Thyroid gland (tissue), 4 donors: ENCODE measurements around the gene SMPDL3B. TPM values are rescaled to one million over a fixed set of nuclear protein-coding genes. Genes with fewer than 3 reads are reported as not detected.
"Not testable (repeated sequence)": the region's sequence is repeated elsewhere in the genome, so short reads cannot be mapped to it uniquely, and the experiment has no call there.

ENCODE experiments used
- DNase-seq, 2 donors: peaks; one replicate each; pipeline ENCODE4 v3.0.0-alpha.2; 2019
- H3K27ac ChIP-seq, 3 donors: fragments of 200-600 bp; sonication (generic); 1 replicate in 2 of 3; 2 replicates in 1 of 3; pipeline ENCODE4 v1.5.1; 2016 to 2019; ENCODE audit warnings: mild to moderate bottlenecking in 1 of 3, moderate library complexity in 1 of 3
- H3K27me3 ChIP-seq: fragments of 200-600 bp; sonication (generic); one replicate; pipeline ENCODE4 v1.5.1; 2019
- H3K36me3 ChIP-seq, 2 donors: fragments of 200-600 bp; sonication (generic); one replicate each; pipeline ENCODE4 v1.5.1; 2016 to 2019
- H3K4me1 ChIP-seq, 2 donors: fragments of 200-600 bp; sonication (generic); one replicate each; pipeline ENCODE4 v1.5.1; 2017 to 2019
- H3K4me3 ChIP-seq, 3 donors: fragments of 200-600 bp; sonication (generic); replicated peaks in 1 of 3; 1 replicate in 2 of 3; 2 replicates in 1 of 3; pipeline ENCODE4 v1.5.1; 2016; ENCODE audit warnings: mild to moderate bottlenecking in 1 of 3
- H3K9me3 ChIP-seq: fragments of 200-600 bp; sonication (generic); one replicate; pipeline ENCODE4 v1.5.1; 2017
- POLR2A ChIP-seq, 2 donors: fragments of 450-650 bp; IDR thresholded peaks; one replicate each; pipeline ENCODE4 v1.6.1; 2017; ENCODE audit warnings: antibody characterized with exemption in 2 of 2, mild to moderate bottlenecking in 2 of 2, moderate library complexity in 1 of 2
- WGBS, 2 donors: methylation state at CpG; one replicate each; pipeline ENCODE4 v1.1.5; 2017; 5-methylcytosine and 5-hydroxymethylcytosine counted together
- intact Hi-C: fragments of 100-400 bp; cut with DNase I; formaldehyde crosslinking; loops from one replicate; pipeline ENCODE4 v1.15.1; 2023
- total RNA-seq, 4 donors: library from RNA; depleted of rRNA; stranded (reverse); fragments of >200 nt; gene quantifications; one replicate each; pipeline ENCODE4 v1.2.3, GENCODE V29; 2016
- TF ChIP-seq, protein P1 (sequence below), 6 experiments: fragments of 200-600 bp in 3 of 6; fragments of 450-650 bp in 3 of 6; sonication (generic) in 3 of 6; IDR thresholded peaks; one replicate each; pipeline ENCODE4 v1.5.1; 2016 to 2019; ENCODE audit warnings: antibody characterized with exemption in 6 of 6, mild to moderate bottlenecking in 2 of 6, inconsistent platforms in 1 of 6, moderate library complexity in 1 of 6

SMPDL3B gene
- total RNA-seq, 4 donors from 2014 or later = 22.3 to 37.8 (median 26.9) TPM

DNA sequence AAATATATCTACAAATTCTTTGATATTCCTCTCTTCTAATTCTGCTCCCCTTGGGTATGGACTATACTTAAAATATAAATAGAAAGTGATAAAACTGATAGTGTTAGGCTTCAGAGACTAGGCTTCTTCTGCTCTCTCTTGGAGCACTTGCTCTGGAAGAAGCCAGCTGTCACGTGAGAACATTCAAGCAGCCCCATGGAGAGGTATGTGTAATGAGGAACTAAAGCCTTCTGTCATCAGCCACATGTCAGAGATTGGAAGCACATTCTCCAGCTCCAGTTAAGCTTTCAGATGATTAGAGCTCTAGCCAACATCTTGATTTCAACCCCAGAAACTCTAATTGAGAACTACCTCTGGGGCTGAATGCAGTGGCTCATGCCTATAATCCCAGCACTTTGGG is 59.3 kb downstream of the SMPDL3B start:
- Histone ChIP-seq H3K4me3 (no peak overlapping the region), H3K36me3 (peaks cover 41% of the 10 kb centered on the region in 2 donors), H3K27ac (no peak overlapping the region), H3K27me3 (no peaks in the 10 kb centered on the region), H3K9me3 (no peaks in the 10 kb centered on the region), H3K4me1 (no peaks in the 10 kb centered on the region)
- DNase-seq = no peak
- TF ChIP-seq POLR2A (IDR thresholded peaks at IDR 0.05) = no peak
- TF ChIP-seq, protein P1, sequence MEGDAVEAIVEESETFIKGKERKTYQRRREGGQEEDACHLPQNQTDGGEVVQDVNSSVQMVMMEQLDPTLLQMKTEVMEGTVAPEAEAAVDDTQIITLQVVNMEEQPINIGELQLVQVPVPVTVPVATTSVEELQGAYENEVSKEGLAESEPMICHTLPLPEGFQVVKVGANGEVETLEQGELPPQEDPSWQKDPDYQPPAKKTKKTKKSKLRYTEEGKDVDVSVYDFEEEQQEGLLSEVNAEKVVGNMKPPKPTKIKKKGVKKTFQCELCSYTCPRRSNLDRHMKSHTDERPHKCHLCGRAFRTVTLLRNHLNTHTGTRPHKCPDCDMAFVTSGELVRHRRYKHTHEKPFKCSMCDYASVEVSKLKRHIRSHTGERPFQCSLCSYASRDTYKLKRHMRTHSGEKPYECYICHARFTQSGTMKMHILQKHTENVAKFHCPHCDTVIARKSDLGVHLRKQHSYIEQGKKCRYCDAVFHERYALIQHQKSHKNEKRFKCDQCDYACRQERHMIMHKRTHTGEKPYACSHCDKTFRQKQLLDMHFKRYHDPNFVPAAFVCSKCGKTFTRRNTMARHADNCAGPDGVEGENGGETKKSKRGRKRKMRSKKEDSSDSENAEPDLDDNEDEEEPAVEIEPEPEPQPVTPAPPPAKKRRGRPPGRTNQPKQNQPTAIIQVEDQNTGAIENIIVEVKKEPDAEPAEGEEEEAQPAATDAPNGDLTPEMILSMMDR (IDR thresholded peaks at IDR 0.05) = no peak
- WGBS, 2 donors = 80 to 92% methylated on average over 1 of the region's 1 CpG
- intact Hi-C loops = no loop called here

DNA sequence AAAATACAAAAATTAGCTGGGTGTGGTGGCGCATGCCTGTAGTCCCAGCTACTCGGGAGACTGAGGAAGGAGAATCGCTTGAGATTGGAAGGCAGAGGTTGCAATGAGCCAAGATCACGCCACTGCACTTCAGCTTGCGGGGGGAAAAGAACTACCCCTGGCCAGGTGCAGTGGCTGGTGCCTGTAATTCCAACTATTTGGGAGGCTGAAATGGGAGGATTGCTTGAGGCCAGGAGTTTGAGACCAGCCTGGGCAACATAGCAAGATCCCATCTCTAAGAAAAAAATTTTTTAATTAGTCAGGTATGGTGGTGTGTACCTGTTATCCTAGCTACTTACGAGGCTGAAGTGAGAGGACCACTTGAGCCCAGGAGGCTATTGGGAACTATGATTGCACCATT is 59.7 kb downstream of the SMPDL3B start:
- DNase-seq, intact Hi-C loops, H3K4me3 ChIP-seq, H3K4me1 ChIP-seq, H3K27ac ChIP-seq, H3K27me3 ChIP-seq, H3K9me3 ChIP-seq: not testable (repeated sequence)
- peaks cover 39 to 41% of the 10 kb centered on the region in 2 donors for H3K36me3 ChIP-seq
- WGBS, 2 donors = 95 to 96% methylated on average over 6 of the region's 6 CpGs

GRCh38 chr1:27999055-27999454 is 64.3 kb downstream of the SMPDL3B start:
- Histone ChIP-seq H3K27ac (no peak overlapping the region), H3K9me3 (no peaks in the 10 kb centered on the region), H3K27me3 (no peaks in the 10 kb centered on the region), H3K4me3 (no peak overlapping the region), H3K4me1 (no peaks in the 10 kb centered on the region), H3K36me3 (peaks cover 44 to 45% of the 10 kb centered on the region in 2 donors)
- intact Hi-C loops = no loop called here
- WGBS, 2 donors = 94 to 100% methylated on average over 1 of the region's 1 CpG
- no peak for DNase-seq
- TF ChIP-seq POLR2A (IDR thresholded peaks at IDR 0.05) = no peak
- TF ChIP-seq, protein P1 (IDR thresholded peaks at IDR 0.05) = no peak

DNA sequence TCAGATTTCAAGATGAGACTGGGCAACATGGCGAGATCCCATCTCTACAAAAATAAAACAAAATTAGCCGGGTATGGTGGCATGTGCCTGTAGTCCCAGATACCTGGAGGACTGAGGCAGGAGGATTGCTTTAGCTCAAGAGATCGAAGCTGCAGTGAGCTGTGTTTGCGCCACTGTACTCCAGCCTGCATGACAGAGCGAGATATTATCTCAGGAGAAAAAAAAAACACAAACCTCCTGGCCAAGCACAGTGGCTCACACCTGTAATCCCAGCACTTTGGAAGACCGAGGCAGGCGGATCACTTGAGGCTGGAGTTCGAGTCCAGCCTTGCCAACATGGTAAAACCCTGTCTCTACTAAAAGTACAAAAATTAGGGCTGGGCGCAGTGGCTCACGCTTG is 67.8 kb downstream of the SMPDL3B start:
- H3K27ac ChIP-seq = no peak overlapping the region
- WGBS, 2 donors = 97% methylated on average over 10 of the region's 10 CpGs
- no peaks in the 10 kb centered on the region for H3K9me3 ChIP-seq
- H3K27me3 ChIP-seq = no peaks in the 10 kb centered on the region
- H3K4me3 ChIP-seq = no peak overlapping the region
- intact Hi-C loops = no loop called here
- H3K4me1 ChIP-seq = no peaks in the 10 kb centered on the region
- DNase-seq = no peak
- peaks cover 32 to 38% of the 10 kb centered on the region in 2 donors for H3K36me3 ChIP-seq
- TF ChIP-seq, protein P1 (IDR thresholded peaks at IDR 0.05) = no peak
- no peak for TF ChIP-seq POLR2A (IDR thresholded peaks at IDR 0.05)

GRCh38 chr1:28003117-28003516 is 68.3 kb downstream of the SMPDL3B start:
- H3K4me3 ChIP-seq, H3K27ac ChIP-seq, H3K27me3 ChIP-seq, H3K4me1 ChIP-seq, DNase-seq, H3K9me3 ChIP-seq, intact Hi-C loops: not testable (repeated sequence)
- H3K36me3 ChIP-seq = peaks cover 27 to 33% of the 10 kb centered on the region in 2 donors
- WGBS, 2 donors = 98 to 100% methylated on average over 8 of the region's 8 CpGs

Other genes starting within 250 kb of the SMPDL3B start
- gene FAM76A, start 209.0 kb upstream of the SMPDL3B start, total RNA-seq = 10 to 100 TPM; 23.7 to 32.6 (median 30.7) TPM
- 100 to 1,000 TPM; 169 to 265 (median 221) TPM for gene STX12, start 161.8 kb upstream of the SMPDL3B start, total RNA-seq
- 10 to 100 TPM; 29.2 to 34.8 (median 33.1) TPM for gene PPP1R8, start 104.2 kb upstream of the SMPDL3B start, total RNA-seq
- 10 to 100 TPM; 20.1 to 36.0 (median 25.0) TPM for gene THEMIS2, start 62.5 kb upstream of the SMPDL3B start, total RNA-seq
- gene RPA2, start 20.4 kb upstream of the SMPDL3B start, total RNA-seq = 10 to 100 TPM; 42.4 to 70.5 (median 60.4) TPM
- 10 to 100 TPM in 3 of 4 donors, 1 to 10 TPM in 1; 8.3 to 14.3 (median 11.3) TPM for gene XKR8, start 25.0 kb downstream of the SMPDL3B start, total RNA-seq
- gene EYA3, start 153.6 kb downstream of the SMPDL3B start, total RNA-seq = 10 to 100 TPM; 19.3 to 27.7 (median 20.0) TPM
- 1 to 10 TPM; 1.4 to 2.0 (median 1.6) TPM for gene PTAFR, start 241.7 kb downstream of the SMPDL3B start, total RNA-seq